ENCODE measurements around the gene TRMT2A.

The TRMT2A gene

DNA sequence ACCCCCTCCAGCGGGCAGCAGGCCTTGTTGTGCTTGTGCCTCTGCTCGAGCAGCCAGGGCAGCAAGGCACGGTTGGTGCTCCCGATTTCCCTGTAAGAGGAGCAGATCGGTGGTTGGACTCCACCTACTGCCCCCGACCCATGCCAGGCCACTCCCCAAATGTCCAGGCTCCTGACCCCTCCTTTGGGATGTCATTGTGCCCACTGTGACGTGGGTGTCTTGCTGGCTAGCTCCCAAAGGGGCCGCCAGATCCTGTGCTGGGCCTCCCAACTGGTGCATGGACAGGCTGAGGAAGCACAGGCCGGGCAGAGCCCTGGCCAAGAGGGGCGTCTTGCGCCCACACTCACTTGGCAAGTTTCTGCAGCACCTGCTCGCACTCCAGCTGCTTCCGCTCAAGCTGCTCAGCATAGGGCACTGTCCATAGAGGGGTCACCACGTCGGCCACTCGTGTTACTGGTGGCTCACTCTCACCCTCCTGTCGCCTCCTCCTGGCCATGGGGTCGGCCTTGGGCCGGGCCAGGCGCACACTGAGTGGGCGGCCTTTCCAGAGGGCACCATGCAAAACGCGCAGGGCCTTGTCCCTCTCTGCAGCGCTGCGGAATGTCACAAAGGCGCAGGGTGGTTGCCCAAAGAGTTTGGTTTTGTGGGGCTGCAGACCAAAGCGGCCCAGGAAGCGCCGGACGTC is 1.2 kb downstream of the TRMT2A start, which contains the start of gene RANBP1:
RANBP1 (plus strand) TSS at position 414 of the 685 bp plus-strand sequence; CDS start at position 495, 81 bp downstream.
- no peak for DNase-seq

DNA sequence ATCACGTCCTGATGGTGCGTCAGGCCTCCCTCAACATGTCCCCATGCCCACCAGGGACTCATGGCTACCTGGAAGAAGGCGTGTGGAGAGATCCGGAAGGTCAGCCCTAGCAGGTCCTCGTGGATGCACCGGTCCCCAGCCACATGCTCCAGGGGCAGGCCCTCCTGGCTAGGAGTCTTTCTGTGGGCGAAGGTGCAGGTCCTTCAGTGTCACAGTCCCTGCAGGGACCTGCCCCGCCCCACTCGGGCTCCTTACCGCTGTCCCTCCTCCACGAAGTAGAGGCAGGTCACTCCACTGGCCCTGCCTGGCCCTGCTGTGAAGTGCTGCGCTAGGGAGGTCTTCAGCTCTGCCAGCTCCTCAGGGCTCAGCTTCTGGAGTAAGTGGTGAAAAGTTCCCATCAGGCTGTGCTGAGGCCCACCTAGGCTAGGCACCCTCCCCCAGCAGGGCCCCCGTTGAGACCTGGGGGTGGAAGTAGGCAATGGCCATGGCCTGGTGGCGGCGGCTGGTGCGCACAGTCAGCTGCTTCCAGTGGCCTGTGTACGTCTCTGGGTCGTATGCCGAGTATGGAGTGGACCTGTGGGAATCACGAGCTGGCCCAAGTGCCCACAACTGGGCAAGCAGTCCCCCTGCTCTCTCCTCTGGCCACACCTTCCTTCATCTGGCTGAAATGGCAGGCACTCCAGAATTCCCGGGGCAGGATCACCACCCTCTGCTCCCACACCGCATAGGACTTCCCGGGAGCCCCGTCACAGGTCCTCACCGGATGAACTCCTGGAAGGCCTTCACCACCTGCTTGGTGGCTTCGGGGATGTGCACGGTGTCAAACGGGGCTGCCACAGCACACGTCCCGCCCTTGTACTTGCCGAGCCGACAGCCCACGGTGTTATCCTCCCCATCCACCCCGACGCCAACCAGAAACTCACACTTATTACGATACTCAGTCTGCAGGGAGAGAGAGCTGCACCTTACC is 2.2 kb downstream of the TRMT2A start:
- DNase-seq, result no peak

DNA sequence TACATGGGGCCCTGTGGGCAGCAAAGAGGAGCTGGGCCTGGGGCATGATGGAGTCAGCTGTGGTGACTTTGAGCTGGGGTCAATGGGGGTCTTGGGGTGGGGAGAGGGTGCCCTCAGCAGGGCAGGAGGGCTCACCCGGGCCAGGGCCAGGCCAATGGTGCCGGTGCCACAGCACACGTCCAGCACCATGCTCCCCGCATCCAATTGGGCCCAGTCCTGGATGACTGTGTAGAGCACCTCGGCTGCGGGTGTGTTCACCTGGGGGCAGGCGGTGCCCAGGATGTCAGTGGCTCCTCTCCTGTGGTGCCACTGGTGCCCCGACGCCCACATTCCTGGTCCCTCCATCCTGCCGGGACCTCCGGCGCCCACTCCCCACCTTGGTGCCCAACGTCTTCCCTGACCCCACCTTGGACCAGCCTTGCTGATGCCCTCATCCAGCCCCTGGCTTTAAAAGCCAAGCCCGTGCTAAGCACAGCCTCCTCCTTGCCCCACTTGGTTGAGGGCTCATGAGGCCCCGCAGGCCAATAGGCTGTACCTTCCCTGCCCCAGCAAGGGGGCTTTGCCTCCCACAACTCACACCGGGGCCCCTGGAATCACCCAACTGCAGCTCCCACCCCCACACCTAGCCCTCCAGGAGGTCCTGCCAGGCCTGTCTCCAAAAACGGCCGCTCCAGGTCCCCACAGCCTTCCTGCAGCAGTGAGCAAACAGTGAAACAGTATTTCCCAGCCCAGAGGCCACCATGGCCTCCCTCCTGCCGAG is 3.3 kb downstream of the TRMT2A start:
- DNase-seq, result no peak

DNA sequence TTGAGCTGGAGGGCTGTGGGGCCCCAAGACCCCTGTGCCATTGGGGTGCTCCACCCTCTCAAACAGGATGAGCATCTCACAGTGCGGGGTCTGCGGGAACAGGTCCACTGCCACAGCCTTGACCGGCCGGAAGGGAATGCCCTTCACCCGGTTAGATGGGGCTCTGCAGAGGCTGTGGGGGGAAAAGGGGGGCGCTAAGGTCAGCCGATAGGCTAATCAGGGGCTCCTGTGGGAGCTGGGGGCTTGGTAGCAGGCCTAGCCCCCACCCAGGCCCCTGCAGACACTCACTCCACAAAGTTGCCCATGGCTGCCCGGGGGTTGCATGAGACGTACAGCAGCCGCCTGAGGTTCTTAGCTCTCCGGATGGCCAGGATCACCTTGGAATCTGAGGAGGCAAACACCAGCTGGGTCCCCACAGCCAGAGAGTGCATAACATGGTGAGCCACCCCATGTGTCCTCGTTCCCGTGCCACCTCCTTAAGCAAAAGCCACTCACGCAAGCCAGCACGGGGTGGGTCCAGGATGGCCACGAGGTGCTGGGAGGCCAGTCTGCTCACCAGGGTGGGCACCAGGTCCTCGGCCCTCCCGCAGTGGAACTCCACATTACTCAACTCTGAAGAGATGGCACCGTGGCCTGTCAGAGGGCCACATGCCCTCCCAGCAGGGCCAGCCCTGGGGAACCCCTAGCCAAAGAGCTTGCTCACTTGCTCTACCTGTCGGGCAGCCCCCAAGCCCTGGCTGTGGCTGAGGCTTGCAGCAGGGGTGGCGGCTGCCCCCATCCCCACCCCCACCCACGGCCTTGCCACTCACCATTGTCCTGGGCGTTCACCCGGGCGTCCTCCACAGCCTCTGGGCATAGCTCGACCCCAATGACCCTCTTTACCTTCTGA is 4.2 kb downstream of the TRMT2A start:
- no peak for DNase-seq

DNA sequence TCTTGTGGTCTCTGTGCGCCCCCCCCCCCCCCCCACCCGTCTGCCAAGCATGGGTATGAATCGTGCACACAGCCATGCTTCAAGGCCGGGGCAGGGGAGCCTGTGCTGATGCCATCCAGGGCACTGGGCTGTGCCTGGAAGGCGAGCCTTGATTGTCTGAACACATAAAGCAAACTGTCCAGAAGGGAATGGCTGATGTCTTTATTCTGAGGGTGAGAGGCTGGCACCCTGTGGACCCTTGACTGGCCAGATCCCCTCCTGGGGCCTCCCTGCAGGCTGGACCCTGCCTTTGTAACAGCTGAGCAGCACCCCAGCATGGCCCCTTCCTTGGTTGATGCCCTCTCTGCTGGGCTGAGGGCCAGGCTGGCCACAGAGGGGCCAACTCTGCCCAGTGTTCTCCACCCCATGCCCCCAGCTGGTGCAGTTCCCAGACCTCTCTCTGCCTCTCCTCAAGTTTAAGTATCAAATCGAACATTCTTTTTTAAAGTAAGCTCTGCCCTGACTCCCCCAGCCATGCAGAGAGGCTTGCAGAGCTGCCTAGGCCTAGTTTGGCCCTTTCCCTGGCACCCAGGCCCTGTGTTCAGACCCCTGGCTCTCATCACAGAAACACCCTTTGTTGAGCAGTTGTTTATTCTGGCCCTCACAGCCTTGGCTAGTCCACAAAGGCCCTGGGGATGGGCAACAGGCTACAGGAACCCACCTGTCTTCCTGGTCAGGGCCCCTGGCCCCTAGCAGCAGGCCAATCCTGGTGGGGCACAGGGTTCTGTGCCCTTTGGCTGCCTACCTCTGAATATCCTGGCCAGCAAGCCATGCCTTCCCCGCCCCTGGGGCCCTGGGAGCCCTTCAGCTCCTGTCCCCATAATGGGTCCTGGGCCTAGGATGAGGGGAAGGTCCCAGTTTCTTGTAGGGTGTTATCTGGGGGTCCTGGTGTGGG is 5.1 kb downstream of the TRMT2A start:
- DNase-seq, result no peak

DNA sequence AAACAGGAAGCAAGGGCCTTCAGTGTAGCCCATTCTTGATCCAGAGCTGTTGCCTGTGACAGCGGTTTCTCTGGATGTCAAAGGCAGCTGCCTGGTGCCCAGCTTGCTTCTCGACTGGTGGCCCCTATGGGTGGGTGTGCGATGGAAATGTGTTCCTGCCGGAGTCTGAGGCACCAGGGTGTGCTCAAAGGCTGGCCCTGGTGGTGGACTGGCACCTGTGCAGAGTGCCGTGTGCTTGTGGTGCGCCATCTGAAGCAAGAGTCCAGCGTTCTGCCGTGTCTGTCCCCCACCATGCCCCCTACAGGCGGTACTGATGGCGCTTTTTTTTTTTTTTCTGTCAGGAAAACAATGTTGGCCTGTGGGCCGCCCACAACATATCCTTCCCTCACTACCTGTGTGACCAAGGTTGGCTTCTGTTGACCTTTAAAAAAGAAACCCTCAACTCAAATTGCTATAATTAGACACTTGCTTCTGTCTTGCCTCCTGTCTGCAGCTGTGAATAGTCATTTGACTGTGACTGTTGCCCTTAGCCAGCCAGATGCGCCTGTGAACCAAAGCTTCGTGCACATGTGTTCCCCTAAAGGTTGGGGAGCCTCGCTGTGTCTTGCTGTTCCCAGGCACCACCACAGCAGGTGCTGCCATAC is 5.9 kb downstream of the TRMT2A start:
- DNase-seq, result peak; percentile 60

DNA sequence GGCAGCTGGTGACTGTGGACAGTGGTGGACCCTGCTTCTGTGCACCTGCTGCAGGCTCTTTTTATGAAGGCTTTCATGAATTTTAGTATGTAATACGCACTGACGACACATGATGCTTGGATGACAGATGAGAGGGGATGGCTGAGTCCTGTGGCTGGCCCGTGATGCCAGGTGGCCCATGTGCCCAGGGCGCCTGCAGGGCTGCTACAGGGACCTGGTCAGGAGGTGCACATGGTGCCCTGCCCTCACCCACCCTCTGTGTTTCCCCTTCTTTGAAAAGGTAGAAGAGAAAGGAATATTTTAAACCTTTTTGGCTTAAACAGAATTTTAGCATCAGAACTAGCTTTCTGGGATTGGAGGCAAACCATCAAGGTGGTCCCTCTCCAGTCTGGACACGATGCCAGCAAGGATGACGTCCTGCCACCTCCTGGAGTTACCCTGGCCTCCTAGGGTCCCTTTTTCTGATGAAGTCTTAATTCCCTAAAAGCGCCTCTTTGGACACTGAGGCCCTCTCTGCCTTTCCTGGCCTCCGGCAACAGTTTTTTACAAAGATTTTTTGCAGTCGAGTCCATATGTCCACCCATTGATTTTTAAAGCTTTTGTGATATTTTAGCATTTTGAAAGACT is 6.6 kb downstream of the TRMT2A start:
- DNase-seq, result no peak

DNA sequence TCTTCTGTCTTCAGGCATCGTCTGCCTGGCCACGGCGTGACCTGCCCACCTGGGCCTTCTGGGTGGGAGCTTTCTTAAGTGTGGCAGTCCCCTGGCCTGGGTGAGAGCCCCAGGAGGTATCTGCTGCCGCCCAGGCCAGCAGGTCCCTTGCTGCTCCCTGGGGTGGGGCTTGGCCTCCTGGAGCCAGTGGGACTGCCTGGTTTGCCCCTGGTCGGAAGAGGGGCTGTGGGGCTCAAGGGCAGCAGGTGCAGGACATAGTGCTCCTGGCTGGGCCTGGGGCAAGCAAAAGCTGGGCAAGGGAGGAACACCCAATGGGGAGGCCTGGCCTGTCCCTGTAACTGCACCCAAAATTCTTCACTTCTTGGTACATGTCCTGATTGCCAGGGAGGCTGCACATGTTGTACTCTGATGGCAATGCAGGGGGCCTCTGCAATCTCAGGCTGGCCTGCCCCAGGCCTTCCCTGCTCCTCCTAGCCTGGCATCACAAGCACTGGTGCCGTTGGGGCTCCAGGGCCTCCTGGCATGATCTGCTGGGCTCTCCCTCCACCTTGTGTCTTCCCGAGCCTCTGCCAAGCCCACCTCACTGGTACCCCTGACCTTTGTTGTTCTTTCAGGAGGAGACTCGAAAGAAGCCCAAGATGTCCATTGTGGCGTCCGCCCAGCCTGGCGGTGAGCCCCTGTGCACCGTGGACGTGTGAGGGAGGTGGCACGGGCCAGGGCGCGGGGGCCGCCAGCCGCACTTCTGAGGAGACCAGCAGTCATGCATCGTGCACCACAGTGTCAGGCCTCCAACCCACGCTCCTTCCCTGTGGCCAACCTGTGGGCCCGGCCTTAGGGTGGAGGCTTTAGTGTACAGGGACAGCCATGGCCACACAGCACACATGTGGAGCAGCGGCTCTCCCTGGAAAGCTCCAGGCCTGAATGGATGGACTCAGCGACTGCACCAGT is 7.3 kb downstream of the TRMT2A start:
- peak; percentile 9 for DNase-seq

DNA sequence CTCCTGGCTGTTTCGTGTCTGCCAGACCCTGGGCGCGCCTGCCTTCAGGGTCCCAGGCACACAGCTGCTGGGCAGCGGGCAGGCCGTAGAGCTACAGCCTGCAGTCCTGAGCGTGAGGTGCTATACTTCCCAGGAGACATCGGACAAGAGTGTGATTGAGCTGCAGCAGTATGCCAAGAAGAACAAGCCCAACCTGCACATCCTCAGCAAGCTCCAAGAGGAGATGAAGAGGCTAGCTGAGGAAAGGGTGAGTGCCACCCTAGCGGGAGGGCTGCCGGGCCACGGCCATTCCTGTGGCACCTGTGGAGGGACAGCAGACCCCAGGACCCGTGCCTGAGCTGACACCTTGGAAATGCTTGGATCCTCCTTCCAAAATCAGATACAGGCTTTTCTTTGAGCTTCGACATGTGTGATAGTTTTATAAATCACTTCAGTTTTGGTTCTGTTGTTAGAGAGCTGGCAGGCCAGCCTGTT is 8.2 kb downstream of the TRMT2A start:
- no peak for DNase-seq

DNA sequence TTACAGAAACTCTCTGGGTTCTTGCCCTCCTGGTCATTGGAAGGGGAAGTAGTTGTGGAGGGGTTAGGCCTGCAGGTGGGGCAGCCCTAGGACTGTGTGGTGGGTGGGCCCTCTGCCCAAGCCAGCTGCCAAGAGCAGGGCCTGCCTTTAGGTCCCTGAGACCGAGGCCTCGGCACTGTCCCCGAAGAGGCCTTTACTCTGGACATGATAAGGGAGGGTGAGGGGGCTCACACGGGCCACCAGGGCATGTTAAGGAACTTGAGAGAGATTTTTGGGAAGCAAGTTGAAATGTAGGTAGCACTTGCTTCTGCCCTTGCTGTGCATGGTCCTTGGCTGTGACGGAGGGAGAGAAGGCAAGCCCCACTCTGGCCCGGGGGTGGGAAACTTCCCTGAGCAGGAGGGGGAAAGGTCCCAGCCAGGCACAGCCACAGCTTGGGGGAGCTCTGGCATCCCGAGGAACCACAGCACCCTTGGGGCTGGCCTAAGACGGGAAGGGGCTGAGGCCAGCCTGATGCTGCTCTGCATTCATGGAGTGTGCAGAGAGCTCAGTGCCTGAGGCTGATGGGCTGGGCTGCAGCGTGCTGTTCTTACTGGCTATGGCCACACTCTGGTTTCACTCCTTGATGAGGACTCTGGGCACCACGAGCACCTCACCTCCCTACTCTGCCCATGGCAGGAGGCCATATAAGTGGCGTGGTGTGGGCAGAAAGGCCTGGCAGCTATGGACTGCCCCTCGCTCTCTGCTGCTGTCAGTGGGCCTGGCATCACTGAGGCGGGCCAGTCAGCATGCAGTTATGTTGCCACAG is 8.9 kb downstream of the TRMT2A start:
- no peak for DNase-seq

DNA sequence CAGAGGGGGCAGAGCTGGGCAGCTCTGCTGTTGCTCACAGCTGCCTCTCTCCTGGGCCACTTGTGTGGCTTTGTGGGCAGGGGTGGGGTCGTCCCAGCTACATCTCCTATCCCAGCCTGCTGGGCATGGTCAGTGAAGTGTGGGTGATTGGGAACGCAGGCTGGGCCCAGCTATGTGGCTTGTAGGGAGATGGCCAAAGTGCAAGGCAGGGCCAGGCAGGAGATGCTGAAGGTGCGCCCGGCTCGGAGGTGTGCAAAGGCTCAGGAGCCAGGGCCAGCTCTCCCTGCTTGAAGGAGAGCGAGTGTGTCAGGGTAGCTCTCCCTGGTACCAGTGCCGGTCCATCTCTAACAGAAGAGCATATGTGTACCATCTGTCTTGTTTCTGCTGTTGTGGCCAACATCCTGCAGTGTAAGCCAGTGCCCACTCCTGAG is 9.5 kb downstream of the TRMT2A start:
- DNase-seq, result no peak

DNA sequence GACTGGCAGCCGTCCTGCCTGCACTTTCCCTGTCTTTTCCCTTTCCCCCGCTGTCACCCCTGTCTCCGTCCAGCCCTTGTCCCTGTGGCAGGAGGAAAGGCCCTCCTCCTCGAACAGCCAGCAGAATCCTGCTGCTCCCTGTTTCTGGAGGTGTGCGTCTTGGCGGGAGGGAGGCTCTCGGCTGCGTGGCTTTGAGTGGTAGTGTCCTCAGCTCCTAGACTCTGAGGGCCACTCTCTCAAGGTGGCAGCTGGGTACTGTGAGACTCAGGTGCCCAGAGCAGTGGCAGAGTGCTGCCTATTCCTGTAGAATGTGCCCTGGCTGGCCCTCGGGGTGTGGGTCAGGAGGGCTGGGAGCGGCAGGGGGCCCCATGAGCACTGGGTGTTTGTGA is 10.2 kb downstream of the TRMT2A start:
- DNase-seq, result no peak

DNA sequence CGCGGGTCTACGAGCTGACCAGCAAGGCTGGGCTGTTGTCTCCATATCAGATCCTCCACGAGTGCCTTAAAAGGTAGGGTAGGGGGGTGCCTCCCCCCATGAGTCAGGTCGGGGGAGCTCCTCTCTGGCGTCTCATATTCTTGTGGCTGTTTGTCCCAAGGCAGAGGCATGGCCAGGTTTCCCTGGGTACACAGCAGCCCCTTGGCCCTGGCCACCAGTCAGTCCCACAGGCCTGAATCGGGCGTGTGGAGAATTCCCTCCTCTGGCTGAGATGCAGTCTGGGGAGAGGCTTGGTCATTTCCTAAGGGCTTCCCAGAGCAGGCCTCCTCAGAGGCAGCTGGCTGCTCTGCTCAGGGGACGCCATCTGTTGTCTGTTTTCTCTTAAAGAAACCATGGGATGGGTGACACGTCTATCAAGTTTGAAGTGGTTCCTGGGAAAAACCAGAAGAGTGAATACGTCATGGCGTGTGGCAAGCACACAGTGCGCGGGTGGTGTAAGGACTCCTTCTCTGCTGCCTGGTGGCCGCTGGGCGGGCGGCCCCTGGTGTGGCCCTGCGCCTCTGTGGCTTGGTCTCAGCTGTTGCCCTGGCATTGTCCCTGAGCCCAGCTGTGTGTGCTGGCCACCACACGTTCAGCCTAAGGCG is 10.7 kb downstream of the TRMT2A start:
- no peak for DNase-seq

DNA sequence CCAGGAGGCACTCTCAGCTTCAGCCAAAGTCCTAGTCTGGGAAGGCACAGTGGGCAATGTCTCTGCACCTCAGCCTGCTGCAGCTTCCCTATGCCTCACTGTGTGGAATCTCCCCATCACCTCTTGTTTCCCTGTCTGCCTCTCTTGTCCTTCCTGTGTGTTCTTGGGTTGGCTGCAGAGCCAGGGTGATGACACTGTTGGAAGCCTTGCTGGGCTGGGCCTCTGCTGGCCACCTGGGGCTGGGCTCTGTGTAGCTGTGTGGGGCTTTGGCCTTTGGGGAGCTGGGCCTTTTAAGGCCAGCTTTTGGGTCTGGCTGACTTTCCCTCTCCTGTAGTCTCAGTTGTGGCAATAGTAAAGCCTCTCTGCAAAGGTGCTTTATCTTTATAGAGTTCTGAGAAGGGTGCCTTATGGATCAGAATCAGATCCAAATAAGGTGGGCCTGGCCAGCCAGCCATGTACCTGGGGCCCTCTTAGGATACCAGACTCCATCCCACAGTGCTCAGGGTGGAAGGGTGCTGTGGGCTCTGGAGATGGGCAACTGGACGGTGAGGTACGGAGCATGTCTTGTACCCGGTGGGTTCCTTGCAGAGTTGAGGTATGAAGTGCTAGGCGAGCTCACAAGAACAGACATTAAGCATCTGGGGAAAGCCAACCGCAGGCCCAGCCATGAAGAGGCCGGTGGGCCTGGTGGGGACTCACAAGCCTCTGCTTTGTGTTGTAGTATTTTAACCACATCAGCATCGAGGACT is 11.4 kb downstream of the TRMT2A start:
- no peak for DNase-seq

DNA sequence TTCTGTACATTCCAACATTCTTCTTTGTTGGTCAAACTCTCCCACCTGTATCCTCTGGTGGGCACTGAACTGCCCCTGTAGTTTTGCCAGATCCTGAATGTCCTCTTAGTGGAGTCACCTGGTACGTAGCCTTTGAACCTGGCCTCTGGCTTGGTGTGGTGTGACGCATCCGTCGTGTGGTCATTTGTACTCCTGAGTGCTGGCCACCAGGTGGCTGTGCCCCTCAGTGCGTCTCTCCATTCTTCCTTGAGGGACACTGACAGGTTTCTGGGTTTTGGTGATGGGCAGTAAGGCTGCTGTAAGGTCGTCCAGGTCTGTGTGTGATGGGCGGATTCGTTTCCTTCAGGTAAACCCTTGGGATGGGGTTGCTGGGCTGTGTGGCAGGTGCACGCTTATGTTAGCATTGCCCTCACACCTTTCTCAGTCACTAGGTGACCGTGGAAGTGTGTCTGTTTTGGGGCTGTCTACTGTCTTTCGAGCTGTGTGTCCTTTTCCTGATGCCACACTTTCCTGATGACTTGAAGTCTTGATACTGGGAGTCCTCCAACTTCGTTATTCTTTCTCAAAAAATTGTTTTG is 14.7 kb downstream of the TRMT2A start:
- no peak for DNase-seq

DNA sequence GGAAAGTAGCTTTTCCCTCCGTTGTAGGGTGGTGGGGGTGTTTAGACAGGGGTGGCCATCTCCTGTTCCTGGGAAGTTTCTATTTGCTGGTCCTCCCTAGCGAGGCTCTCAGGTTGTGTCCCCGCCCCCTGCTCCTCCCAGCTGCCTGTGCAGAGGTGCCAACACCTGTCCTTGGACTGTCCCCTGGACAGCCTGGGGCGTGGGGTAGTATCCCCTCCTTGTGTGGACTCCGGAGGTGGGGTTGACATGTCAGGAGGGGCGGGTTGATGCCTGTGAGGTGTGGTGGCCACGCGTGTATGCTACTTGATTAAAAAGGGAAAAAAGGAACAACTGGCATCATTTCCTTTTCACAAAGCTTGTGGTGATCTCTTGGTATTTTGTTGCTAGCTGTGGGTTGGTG is 15.4 kb downstream of the TRMT2A start:
- no peak for DNase-seq
